Measurements from ENCODE around the gene CTTN.
"Not testable (repeated sequence)": the region's sequence is repeated elsewhere in the genome, so short reads cannot be mapped to it uniquely, and the experiment has no call there.

CTTN gene

GRCh38 chr11:70381872-70382861 lies 16.2 kb upstream of the CTTN start:
- no peak for DNase-seq (ENCODE audit: low spot score)

GRCh38 chr11:70383664-70384565 lies 14.4 kb upstream of the CTTN start:
- no peak for DNase-seq (ENCODE audit: low spot score)

GRCh38 chr11:70384566-70385152 lies 13.7 kb upstream of the CTTN start:
- no peak for DNase-seq (ENCODE audit: low spot score)

GRCh38 chr11:70387564-70387963 lies 10.8 kb upstream of the CTTN start:
- DNase-seq (ENCODE audit: low spot score), result no peak

GRCh38 chr11:70389201-70389600 lies 9.1 kb upstream of the CTTN start:
- DNase-seq (ENCODE audit: low spot score), result no peak

- not testable (repeated sequence) for DNase-seq (ENCODE audit: low spot score)
These were observed 7.4 kb upstream of the CTTN start for GRCh38 chr11:70390882-70391281.

- no peak for DNase-seq (ENCODE audit: low spot score)
These were observed 3.9 kb upstream of the CTTN start for GRCh38 chr11:70394211-70394950.

GRCh38 chr11:70397336-70397982 lies 870 bp upstream of the CTTN start:
- DNase-seq (ENCODE audit: low spot score), result no peak

- no peak for DNase-seq (ENCODE audit: low spot score)
These were observed 728 bp downstream of the CTTN start for GRCh38 chr11:70398834-70399680.

GRCh38 chr11:70399681-70400112 lies 1.4 kb downstream of the CTTN start:
- peak; percentile 94 for DNase-seq (ENCODE audit: low spot score)

GRCh38 chr11:70400643-70401042 lies 2.3 kb downstream of the CTTN start:
- DNase-seq (ENCODE audit: low spot score), result no peak

GRCh38 chr11:70402016-70402415 lies 3.7 kb downstream of the CTTN start:
- no peak for DNase-seq (ENCODE audit: low spot score)

- DNase-seq (ENCODE audit: low spot score), result no peak
These were observed 4.4 kb downstream of the CTTN start for GRCh38 chr11:70402685-70403084.

- no peak for DNase-seq (ENCODE audit: low spot score)
These were observed 5.9 kb downstream of the CTTN start for GRCh38 chr11:70404244-70404643.

- DNase-seq (ENCODE audit: low spot score), result no peak
These were observed 7.5 kb downstream of the CTTN start for GRCh38 chr11:70405679-70406395.

- DNase-seq (ENCODE audit: low spot score), result no peak
These were observed 8.8 kb downstream of the CTTN start for GRCh38 chr11:70407121-70407520.

- no peak for DNase-seq (ENCODE audit: low spot score)
These were observed 9.5 kb downstream of the CTTN start for GRCh38 chr11:70407814-70408213.

- DNase-seq (ENCODE audit: low spot score), result not testable (repeated sequence)
These were observed 10.0 kb downstream of the CTTN start for GRCh38 chr11:70408326-70408725.

GRCh38 chr11:70409437-70409836 lies 11.1 kb downstream of the CTTN start:
- no peak for DNase-seq (ENCODE audit: low spot score)
